ENCODE results near the gene LOX. TPM values are rescaled to one million over a fixed set of nuclear protein-coding genes. Genes with fewer than 3 reads are reported as not detected.

Gene LOX
- total and polyA plus RNA-seq, 5 experiments from 2014 or later, result not detected

DNA sequence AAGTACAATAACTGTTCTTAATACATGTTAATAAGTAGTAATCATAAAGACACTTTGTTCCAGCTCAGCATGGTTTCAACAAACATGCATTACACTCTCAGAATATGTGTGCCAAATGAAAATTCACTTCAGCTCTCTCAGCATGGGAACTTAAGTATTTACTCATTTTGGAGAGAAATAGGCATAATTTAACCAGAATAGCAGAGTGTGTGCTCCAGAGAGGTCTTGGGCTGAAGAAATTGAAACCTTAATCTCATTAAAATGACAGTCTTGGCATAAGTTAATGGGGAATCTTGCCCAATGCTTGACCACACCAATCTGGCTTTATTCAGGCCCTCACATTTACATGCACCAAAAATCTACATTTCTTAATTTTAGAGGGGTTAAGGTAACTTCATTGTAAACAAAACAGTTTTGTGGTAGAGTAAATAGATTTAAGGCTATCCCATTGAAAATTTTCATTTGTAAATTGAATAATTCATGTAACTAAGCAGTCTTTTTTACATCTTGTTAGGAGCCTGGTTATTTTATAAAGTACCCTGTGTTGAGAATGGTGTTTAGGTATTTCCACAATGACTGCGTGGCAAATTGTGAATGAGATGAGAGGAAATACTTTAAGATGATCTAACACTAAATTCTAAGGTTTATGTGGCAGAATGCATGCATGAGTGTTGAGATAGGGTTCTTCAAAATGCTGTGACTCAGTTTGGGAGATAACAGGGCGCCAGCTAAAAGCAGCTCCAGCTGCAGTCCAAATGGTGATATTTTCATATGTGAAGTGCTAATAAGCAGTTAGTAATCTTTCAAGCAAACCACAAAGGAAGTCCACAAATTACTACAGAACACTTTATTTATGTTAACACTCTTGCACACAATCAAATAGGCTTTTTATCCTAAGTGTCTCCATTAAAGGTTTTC, 11.3 kb upstream of the LOX start:
- Mint-ChIP-seq H3K4me1 (no peaks in the 10 kb centered on the region), H3K27me3 (peaks cover 0 to 2% (median 0%) of the 10 kb centered on the region in 5 donors), H3K4me3 (no peak overlapping the region), H3K9me3 (no peaks in the 10 kb centered on the region), H3K36me3 (no peaks in the 10 kb centered on the region), H3K27ac (no peak overlapping the region)
- ATAC-seq (no peak), DNase-seq (no peak)
- POLR2A ChIA-PET, result no interaction called here

GRCh38 chr5:122085041-122085440, 7.0 kb upstream of the LOX start:
- H3K36me3 Mint-ChIP-seq, result no peaks in the 10 kb centered on the region
- ATAC-seq (no peak), DNase-seq (no peak)
- H3K27me3 Mint-ChIP-seq, result peaks cover 0 to 10% (median 8%) of the 10 kb centered on the region in 5 donors
- no peak overlapping the region for H3K27ac Mint-ChIP-seq
- POLR2A ChIA-PET, result no interaction called here
- H3K4me3 Mint-ChIP-seq, result no peak overlapping the region
- H3K9me3 Mint-ChIP-seq, result no peaks in the 10 kb centered on the region
- H3K4me1 Mint-ChIP-seq, result peaks cover 0 to 2% (median 0%) of the 10 kb centered on the region in 4 donors

DNA sequence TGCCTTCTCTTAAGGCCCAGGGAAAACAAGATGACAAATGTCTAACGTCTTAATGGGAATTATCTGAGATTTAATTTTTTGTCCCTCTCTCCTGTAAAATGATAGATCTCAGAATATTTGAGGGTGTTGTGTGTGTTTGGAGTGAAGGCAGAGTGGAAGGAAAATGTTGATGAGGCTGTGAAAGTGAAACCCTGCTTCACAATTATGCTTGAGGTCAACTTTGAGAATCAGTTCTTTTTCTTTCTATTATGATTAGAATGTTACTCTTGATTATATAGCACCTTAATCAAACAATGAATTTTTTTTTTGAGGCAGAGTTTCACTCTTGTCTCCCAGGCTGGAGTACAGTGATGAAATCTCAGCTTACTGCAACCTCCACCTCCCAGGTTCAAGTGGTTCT, 5.5 kb upstream of the LOX start:
- peaks cover 0 to 5% (median 0%) of the 10 kb centered on the region in 3 donors for H3K36me3 Mint-ChIP-seq
- H3K27me3 Mint-ChIP-seq, result peaks cover 14 to 22% (median 18%) of the 10 kb centered on the region in 5 donors
- DNase-seq, result no peak
- H3K9me3 Mint-ChIP-seq, result peaks cover 0 to 2% (median 0%) of the 10 kb centered on the region in 9 donors
- ATAC-seq, result no peak
- no peak overlapping the region for H3K4me3 Mint-ChIP-seq
- H3K4me1 Mint-ChIP-seq, result peaks cover 0 to 3% (median 1%) of the 10 kb centered on the region in 4 donors
- no peak overlapping the region for H3K27ac Mint-ChIP-seq
- POLR2A ChIA-PET, result no interaction called here

- Mint-ChIP-seq H3K9me3 (peaks cover 0 to 2% (median 0%) of the 10 kb centered on the region in 9 donors), H3K4me1 (peaks cover 12 to 19% (median 14%) of the 10 kb centered on the region in 4 donors), H3K36me3 (peaks cover 0 to 12% (median 0%) of the 10 kb centered on the region in 3 donors), H3K27me3 (peaks cover 26 to 38% (median 32%) of the 10 kb centered on the region in 5 donors), H3K4me3 (no peak overlapping the region), H3K27ac (no peak overlapping the region)
- POLR2A ChIA-PET, result no interaction called here
- DNase-seq (no peak), ATAC-seq (no peak)
These were observed 3.5 kb upstream of the LOX start for GRCh38 chr5:122081541-122081940.

- Mint-ChIP-seq H3K4me3 (peak overlapping the region in 9 of 10 donors; percentile 60 to 86 (median 73)), H3K4me1 (peaks cover 10 to 21% (median 16%) of the 10 kb centered on the region in 4 donors), H3K9me3 (peaks cover 0 to 2% (median 0%) of the 10 kb centered on the region in 9 donors), H3K36me3 (peaks cover 0 to 12% (median 0%) of the 10 kb centered on the region in 3 donors), H3K27me3 (peaks cover 34 to 55% (median 52%) of the 10 kb centered on the region in 5 donors), H3K27ac (no peak overlapping the region)
- ATAC-seq, result peak in 1 of 2 donors; percentile 20
- POLR2A ChIA-PET, result no interaction called here
- no peak for DNase-seq
These were observed 518 bp downstream of the LOX start for GRCh38 chr5:122077366-122078115.

- peak in 2 of 10 donors; percentile 5 to 12 for DNase-seq
- POLR2A ChIA-PET, result no interaction called here
- ATAC-seq, result peak; percentile 20 to 32
- Mint-ChIP-seq H3K27ac (no peak overlapping the region), H3K9me3 (peaks cover 0 to 2% (median 0%) of the 10 kb centered on the region in 9 donors), H3K4me3 (peak overlapping the region; percentile 51 to 86 (median 72)), H3K4me1 (peaks cover 10 to 21% (median 16%) of the 10 kb centered on the region in 4 donors), H3K27me3 (peaks cover 34 to 55% (median 52%) of the 10 kb centered on the region in 5 donors), H3K36me3 (peaks cover 0 to 12% (median 0%) of the 10 kb centered on the region in 3 donors)
These were observed 1.2 kb downstream of the LOX start for GRCh38 chr5:122076669-122077365.

DNA sequence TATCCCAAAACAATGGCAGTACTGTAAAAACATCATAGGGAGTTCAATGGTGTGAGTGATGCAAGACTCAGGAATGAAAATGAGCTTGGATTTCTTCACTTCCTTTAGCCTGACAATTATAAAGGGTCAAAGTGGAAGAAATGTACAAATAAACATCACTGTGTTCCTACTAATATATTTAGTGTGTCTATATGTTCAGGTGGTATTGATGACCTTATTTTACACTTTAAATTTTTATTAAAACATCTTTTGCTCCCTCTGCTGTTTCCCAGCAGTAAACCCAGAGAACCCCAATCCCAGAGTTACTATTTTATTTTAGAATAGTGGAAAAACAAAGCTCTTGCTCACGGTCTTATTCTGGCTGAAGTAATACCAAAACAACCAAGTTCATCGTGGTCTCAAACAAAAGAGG, 2.0 kb downstream of the LOX start:
- peaks cover 31 to 53% (median 52%) of the 10 kb centered on the region in 5 donors for H3K27me3 Mint-ChIP-seq
- DNase-seq (no peak), ATAC-seq (no peak)
- peak overlapping the region in 1 of 10 donors; percentile 11 for H3K4me3 Mint-ChIP-seq
- H3K4me1 Mint-ChIP-seq, result peaks cover 10 to 21% (median 16%) of the 10 kb centered on the region in 4 donors
- H3K36me3 Mint-ChIP-seq, result peaks cover 0 to 12% (median 0%) of the 10 kb centered on the region in 3 donors
- peaks cover 0 to 2% (median 0%) of the 10 kb centered on the region in 9 donors for H3K9me3 Mint-ChIP-seq
- no peak overlapping the region for H3K27ac Mint-ChIP-seq
- POLR2A ChIA-PET, result no interaction called here

GRCh38 chr5:122073864-122074263, 4.2 kb downstream of the LOX start:
- DNase-seq (no peak), ATAC-seq (no peak)
- Mint-ChIP-seq H3K27ac (no peak overlapping the region), H3K4me1 (peaks cover 10 to 21% (median 16%) of the 10 kb centered on the region in 4 donors), H3K27me3 (peaks cover 22 to 41% (median 35%) of the 10 kb centered on the region in 5 donors), H3K36me3 (peaks cover 0 to 7% (median 0%) of the 10 kb centered on the region in 3 donors), H3K4me3 (no peak overlapping the region), H3K9me3 (no peaks in the 10 kb centered on the region)
- POLR2A ChIA-PET, result no interaction called here

DNA sequence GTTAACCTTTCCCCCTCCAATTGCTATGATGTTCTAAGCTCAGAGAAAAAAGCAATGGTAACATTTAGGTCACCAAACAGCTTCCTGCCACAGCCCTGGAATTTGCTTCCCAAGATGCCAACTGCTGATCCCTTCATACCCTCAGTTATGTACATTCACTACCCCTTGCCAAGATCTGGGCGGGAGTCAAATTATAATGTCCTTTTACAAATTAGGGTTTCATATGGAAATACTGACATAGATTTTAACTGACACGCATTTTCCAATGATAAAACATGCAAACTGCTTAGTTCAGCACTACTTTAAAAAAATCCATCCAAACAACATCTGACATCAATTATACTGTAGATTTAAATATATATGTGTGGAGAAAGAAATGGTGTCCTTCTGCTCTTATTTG, 5.0 kb downstream of the LOX start:
- no peak for ATAC-seq
- Mint-ChIP-seq H3K36me3 (peaks cover 0 to 5% (median 0%) of the 10 kb centered on the region in 3 donors), H3K4me3 (no peak overlapping the region), H3K27me3 (peaks cover 14 to 34% (median 28%) of the 10 kb centered on the region in 5 donors), H3K9me3 (no peaks in the 10 kb centered on the region), H3K4me1 (peaks cover 8 to 13% (median 12%) of the 10 kb centered on the region in 4 donors), H3K27ac (no peak overlapping the region)
- no peak for DNase-seq
- POLR2A ChIA-PET, result no interaction called here

GRCh38 chr5:122067390-122067789, 10.7 kb downstream of the LOX start:
- H3K4me1 Mint-ChIP-seq, result no peaks in the 10 kb centered on the region
- DNase-seq (no peak), ATAC-seq (no peak)
- H3K36me3 Mint-ChIP-seq, result peaks cover 0 to 2% (median 0%) of the 10 kb centered on the region in 3 donors
- no peak overlapping the region for H3K4me3 Mint-ChIP-seq
- POLR2A ChIA-PET, result no interaction called here
- no peaks in the 10 kb centered on the region for H3K27me3 Mint-ChIP-seq
- H3K27ac Mint-ChIP-seq, result no peak overlapping the region
- no peaks in the 10 kb centered on the region for H3K9me3 Mint-ChIP-seq

DNA sequence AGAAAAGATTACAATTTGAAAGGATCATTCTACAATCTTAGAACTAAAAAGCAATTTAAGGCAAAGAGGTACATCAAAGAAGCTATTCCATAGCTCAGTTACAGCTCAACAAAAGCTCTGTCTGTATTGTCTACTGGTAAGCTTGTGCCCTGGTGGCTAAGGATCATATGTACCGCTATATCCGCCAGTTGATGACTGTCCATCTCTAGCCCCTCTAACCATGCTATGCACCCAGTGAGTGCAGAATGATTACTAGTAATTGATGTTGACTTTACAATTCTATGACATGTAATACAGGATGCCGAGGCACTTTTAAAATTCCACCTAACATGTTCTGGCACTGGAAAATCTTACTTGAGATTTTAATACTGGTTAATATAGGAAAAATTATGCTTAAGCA, 13.1 kb downstream of the LOX start:
- POLR2A ChIA-PET, result no interaction called here
- DNase-seq, result no peak
- peaks cover 0 to 4% (median 0%) of the 10 kb centered on the region in 3 donors for H3K36me3 Mint-ChIP-seq
- no peaks in the 10 kb centered on the region for H3K9me3 Mint-ChIP-seq
- no peak overlapping the region for H3K27ac Mint-ChIP-seq
- no peak overlapping the region for H3K4me3 Mint-ChIP-seq
- no peaks in the 10 kb centered on the region for H3K4me1 Mint-ChIP-seq
- no peaks in the 10 kb centered on the region for H3K27me3 Mint-ChIP-seq
- ATAC-seq, result no peak

- POLR2A ChIA-PET, result no interaction called here
- peaks cover 0 to 4% (median 0%) of the 10 kb centered on the region in 3 donors for H3K36me3 Mint-ChIP-seq
- no peak overlapping the region for H3K27ac Mint-ChIP-seq
- no peaks in the 10 kb centered on the region for H3K9me3 Mint-ChIP-seq
- H3K4me3 Mint-ChIP-seq, result no peak overlapping the region
- DNase-seq, result no peak
- H3K4me1 Mint-ChIP-seq, result no peaks in the 10 kb centered on the region
- no peak for ATAC-seq
- H3K27me3 Mint-ChIP-seq, result no peaks in the 10 kb centered on the region
These were observed 14.2 kb downstream of the LOX start for GRCh38 chr5:122063836-122064235.
